Psoas muscle (tissue), 8 donors: ENCODE data around the gene GALNT9. TPM values are rescaled to one million over a fixed set of nuclear protein-coding genes. Genes with fewer than 3 reads are reported as not detected.

Source experiments
- ATAC-seq, 4 donors: fragments of 200-7000 bp; cut with Tn5 transposase; one replicate each; pipeline ENCODE4 v1.9.1; 2020; ENCODE audit warnings: moderate library complexity in 3 of 4, mild to moderate bottlenecking in 2 of 4
- DNase-seq, 2 donors: peaks; one replicate each; pipeline ENCODE4 v3.0.0-alpha.2; 2020
- H3K27ac ChIP-seq: fragments of 200-600 bp; one replicate; pipeline ENCODE4 v1.8.0; 2022
- H3K27me3 ChIP-seq, 3 donors: fragments of 200-600 bp in 1 of 3; one replicate each; pipeline versions ENCODE4 v1.6.1 to v1.8.0; 2013 to 2022; ENCODE audit warnings: low read length in 2 of 3, mild to moderate bottlenecking in 2 of 3, moderate library complexity in 1 of 3; ENCODE audit not compliant: insufficient read depth in 3 of 3
- H3K36me3 ChIP-seq, 2 donors: fragments of 200-600 bp in 1 of 2; one replicate each; pipeline versions ENCODE4 v1.6.1 to v1.8.0; 2013 to 2022; ENCODE audit warnings: low read depth in 1 of 2, mild to moderate bottlenecking in 1 of 2, moderate library complexity in 1 of 2; ENCODE audit not compliant: insufficient read depth in 1 of 2
- H3K4me1 ChIP-seq: fragments of 200-600 bp; one replicate; pipeline ENCODE4 v1.8.0; 2022
- H3K4me3 ChIP-seq: fragments of 200-600 bp; one replicate; pipeline ENCODE4 v1.8.0; 2022; ENCODE audit warnings: mild to moderate bottlenecking
- H3K9me3 ChIP-seq: fragments of 200-600 bp; one replicate; pipeline ENCODE4 v1.8.0; 2022
- WGBS, 3 donors: extraction: QIAGEN DNeasy Blood & Tissue Kit; methylation state at CpG; one replicate each; pipeline versions ENCODE4 v1.1.6 to v1.1.7; 2013; 5-methylcytosine and 5-hydroxymethylcytosine counted together
- intact Hi-C, 2 donors: fragments of 100-400 bp; cut with DNase I; formaldehyde crosslinking; loops; one replicate each; pipeline versions ENCODE4 v1.11.0 to v1.14.2; 2022
- polyA plus RNA-seq, 3 donors: library from polyadenylated mRNA; stranded (reverse); fragments of 200-250 nt; gene quantifications; one replicate each; pipeline ENCODE4 v1.2.3, GENCODE V29; 2013
- total RNA-seq, 4 donors: library from RNA; stranded (reverse); fragmentation: NEBNext Ultra II Directional in 2 of 4; extraction: Animal tissue kit (Norgen Biotek cat#: 25700) in 2 of 4; gene quantifications; one replicate each; pipeline versions ENCODE4 v1.2.1 to v1.2.4, GENCODE V29; 2021 to 2023
- TF ChIP-seq, protein P1 (sequence below): fragments of 200-600 bp; IDR thresholded peaks from one replicate; pipeline ENCODE4 v1.8.0; 2022; ENCODE audit warnings: antibody characterized with exemption
- donor health status: healthy with polysubstance abuse.
- donor health status: DM: no; HTN: no; CAD: no; lungs with moderate emphysema.
- donor health status: Bipolar disorder and iron deficiency.
- donor health status: healthy.
- donor health status: DM: yes; HTN: yes; CAD: no.
- donor health status: DM: no; HTN: no; CAD: no.
- donor health status: DM: no; HTN: no; CAD: no.
- donor health status: DM: yes; HTN: yes; CAD: no.

Gene GALNT9
- total and polyA plus RNA-seq, 7 donors: 0.01 to 0.21 (median 0.08) TPM; not detected in 4

GRCh38 chr12:132187646-132188450, 141.5 kb downstream of the GALNT9 start:
- no peaks in the 10 kb centered on the region for H3K9me3 ChIP-seq
- peaks cover 0 to 11% (median 2%) of the 10 kb centered on the region in 3 donors for H3K27me3 ChIP-seq

GRCh38 chr12:132186857-132187620, 142.3 kb downstream of the GALNT9 start:
- H3K4me3 ChIP-seq: no peak overlapping the region
- TF ChIP-seq, protein P1, sequence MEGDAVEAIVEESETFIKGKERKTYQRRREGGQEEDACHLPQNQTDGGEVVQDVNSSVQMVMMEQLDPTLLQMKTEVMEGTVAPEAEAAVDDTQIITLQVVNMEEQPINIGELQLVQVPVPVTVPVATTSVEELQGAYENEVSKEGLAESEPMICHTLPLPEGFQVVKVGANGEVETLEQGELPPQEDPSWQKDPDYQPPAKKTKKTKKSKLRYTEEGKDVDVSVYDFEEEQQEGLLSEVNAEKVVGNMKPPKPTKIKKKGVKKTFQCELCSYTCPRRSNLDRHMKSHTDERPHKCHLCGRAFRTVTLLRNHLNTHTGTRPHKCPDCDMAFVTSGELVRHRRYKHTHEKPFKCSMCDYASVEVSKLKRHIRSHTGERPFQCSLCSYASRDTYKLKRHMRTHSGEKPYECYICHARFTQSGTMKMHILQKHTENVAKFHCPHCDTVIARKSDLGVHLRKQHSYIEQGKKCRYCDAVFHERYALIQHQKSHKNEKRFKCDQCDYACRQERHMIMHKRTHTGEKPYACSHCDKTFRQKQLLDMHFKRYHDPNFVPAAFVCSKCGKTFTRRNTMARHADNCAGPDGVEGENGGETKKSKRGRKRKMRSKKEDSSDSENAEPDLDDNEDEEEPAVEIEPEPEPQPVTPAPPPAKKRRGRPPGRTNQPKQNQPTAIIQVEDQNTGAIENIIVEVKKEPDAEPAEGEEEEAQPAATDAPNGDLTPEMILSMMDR: no peak
- peaks cover 10% of the 10 kb centered on the region for H3K4me1 ChIP-seq
- H3K36me3 ChIP-seq: no peaks in the 10 kb centered on the region
- ATAC-seq: no peak
- H3K27me3 ChIP-seq: peaks cover 0 to 11% (median 0%) of the 10 kb centered on the region in 3 donors
- no peaks in the 10 kb centered on the region for H3K9me3 ChIP-seq
- no peak for DNase-seq
- intact Hi-C loops: no loop called here
- no peak overlapping the region for H3K27ac ChIP-seq
- 85 to 87% (median 86%) methylated on average over 39 of the region's 39 CpGs for WGBS, 3 donors

More at GRCh38 chr12:132187646-132188450, 141.5 kb downstream of the GALNT9 start:
- peaks cover 10% of the 10 kb centered on the region for H3K4me1 ChIP-seq
- ATAC-seq (no peak), DNase-seq (no peak)
- WGBS, 3 donors: 85 to 86% (median 86%) methylated on average over 34 to 35 of the region's 35 CpGs
- intact Hi-C loops: no loop called here
- H3K36me3 ChIP-seq: no peaks in the 10 kb centered on the region
- no peak overlapping the region for H3K4me3 ChIP-seq
- TF ChIP-seq, protein P1: no peak
- H3K27ac ChIP-seq: no peak overlapping the region

DNA sequence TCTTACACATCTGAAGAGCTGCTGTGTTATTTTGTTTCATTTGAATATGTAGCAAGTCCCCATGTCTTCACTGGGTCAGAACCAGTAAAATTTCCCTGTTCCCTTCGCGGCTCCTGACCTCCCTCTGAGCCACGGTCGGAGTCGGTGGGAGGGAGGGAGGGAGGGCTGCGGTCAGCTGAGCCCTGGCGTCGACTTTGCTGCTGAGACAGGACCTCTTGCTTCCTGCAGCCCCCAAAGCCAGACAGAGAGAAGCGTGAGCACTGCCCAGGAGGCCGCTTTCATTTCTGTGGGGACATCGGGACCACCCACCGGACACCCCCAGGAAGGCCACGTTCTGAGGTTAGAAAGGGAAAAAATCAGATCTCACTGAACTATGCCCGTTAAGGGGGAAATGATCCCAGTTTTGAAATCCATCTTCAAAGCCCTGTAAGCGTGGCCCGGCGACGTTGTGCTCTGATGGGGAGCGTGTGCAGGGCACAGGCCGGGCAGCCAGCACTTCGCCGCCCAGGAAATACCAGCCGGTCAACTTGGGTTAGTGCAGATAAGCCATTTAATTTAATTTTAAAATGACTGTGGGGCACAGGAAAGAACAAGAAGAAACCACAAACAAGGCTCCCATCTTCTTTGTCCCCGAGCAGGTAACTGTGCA, 143.1 kb downstream of the GALNT9 start:
- peaks cover 10% of the 10 kb centered on the region for H3K4me1 ChIP-seq
- TF ChIP-seq, protein P1: no peak
- H3K27me3 ChIP-seq: peaks cover 0 to 11% (median 0%) of the 10 kb centered on the region in 3 donors
- 44 to 50% (median 44%) methylated on average over 24 of the region's 24 CpGs for WGBS, 3 donors
- H3K4me3 ChIP-seq: peak overlapping the region; percentile 18
- H3K9me3 ChIP-seq: no peaks in the 10 kb centered on the region
- no peak overlapping the region for H3K27ac ChIP-seq
- no peak for ATAC-seq
- H3K36me3 ChIP-seq: no peaks in the 10 kb centered on the region
- intact Hi-C loops: no loop called here
- no peak for DNase-seq

- intact Hi-C loops: no loop called here
- ATAC-seq: no peak
- TF ChIP-seq, protein P1: no peak
- 41 to 46% (median 42%) methylated on average over 16 of the region's 16 CpGs for WGBS, 3 donors
- Histone ChIP-seq H3K36me3 (no peaks in the 10 kb centered on the region), H3K27me3 (peaks cover 0 to 11% (median 0%) of the 10 kb centered on the region in 3 donors), H3K4me1 (peaks cover 5% of the 10 kb centered on the region), H3K9me3 (no peaks in the 10 kb centered on the region), H3K4me3 (no peak overlapping the region), H3K27ac (no peak overlapping the region)
- DNase-seq: no peak
These were observed 143.7 kb downstream of the GALNT9 start for GRCh38 chr12:132185705-132186104.
